ENCODE data around the gene GREB1L. TPM values are rescaled to one million over a fixed set of nuclear protein-coding genes. Genes with fewer than 3 reads are reported as not detected.

The GREB1L gene
- total RNA-seq, 1 experiment from 2014 or later = 0.26 TPM

DNA sequence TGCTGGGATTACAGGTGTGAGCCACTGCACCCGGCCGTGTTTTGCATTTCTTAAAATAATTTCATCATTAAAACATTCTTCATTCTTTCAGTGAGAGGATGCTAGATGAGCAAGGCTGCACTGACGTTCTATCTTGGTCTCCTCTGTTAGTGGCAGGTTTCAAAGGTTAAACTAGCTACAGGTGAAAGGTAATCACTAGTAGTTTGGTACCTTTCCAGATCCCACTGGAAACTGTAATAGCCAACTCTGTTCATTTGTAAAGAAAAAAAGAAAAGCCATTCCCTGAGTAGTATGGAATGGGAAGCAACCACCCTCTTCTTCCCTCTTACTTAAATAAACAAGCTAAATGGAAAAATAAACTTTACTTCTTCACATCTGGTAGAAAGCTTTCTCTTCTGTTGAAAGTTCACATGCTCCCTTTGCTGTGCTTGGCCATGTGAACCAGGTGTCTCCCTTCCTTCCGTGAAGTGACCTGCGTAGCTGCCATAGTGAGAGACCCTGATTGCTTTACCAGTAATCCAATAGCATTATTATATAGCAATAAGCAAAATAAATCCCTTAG is 94.0 kb downstream of the GREB1L start:
- no peak for DNase-seq (ENCODE audit: low spot score)

DNA sequence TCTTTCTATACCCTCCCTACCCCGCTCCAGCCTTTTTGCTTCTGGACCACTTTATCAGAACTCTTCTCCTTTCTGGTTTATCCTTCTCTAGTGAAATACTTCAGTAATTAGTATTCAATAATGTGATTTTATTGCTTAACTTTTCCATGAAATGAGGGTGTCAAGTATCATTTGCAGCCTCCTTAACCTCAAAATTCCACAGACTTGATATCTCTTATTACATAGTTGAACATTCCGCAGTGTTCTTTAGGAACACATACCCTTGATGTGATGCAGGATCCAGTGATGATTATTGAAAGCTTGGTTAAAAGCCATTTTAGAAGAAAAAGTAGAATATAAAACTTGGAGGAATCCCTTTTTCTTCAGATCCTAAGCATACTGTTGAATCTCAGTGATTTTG is 94.8 kb downstream of the GREB1L start:
- Mint-ChIP-seq H3K27ac (no peak overlapping the region), H3K4me1 (peaks cover 3% of the 10 kb centered on the region), H3K9me3 (no peaks in the 10 kb centered on the region), H3K4me3 (no peak overlapping the region), H3K36me3 (no peaks in the 10 kb centered on the region), H3K27me3 (ENCODE audit: low read depth) (no peaks in the 10 kb centered on the region; the same call in 1 of the 2 replicates)
- POLR2A ChIA-PET = no interaction called here
- CTCF ChIA-PET = no interaction called here
- ATAC-seq (no peak), DNase-seq (ENCODE audit: low spot score) (no peak)
- TF ChIP-seq, protein P1, sequence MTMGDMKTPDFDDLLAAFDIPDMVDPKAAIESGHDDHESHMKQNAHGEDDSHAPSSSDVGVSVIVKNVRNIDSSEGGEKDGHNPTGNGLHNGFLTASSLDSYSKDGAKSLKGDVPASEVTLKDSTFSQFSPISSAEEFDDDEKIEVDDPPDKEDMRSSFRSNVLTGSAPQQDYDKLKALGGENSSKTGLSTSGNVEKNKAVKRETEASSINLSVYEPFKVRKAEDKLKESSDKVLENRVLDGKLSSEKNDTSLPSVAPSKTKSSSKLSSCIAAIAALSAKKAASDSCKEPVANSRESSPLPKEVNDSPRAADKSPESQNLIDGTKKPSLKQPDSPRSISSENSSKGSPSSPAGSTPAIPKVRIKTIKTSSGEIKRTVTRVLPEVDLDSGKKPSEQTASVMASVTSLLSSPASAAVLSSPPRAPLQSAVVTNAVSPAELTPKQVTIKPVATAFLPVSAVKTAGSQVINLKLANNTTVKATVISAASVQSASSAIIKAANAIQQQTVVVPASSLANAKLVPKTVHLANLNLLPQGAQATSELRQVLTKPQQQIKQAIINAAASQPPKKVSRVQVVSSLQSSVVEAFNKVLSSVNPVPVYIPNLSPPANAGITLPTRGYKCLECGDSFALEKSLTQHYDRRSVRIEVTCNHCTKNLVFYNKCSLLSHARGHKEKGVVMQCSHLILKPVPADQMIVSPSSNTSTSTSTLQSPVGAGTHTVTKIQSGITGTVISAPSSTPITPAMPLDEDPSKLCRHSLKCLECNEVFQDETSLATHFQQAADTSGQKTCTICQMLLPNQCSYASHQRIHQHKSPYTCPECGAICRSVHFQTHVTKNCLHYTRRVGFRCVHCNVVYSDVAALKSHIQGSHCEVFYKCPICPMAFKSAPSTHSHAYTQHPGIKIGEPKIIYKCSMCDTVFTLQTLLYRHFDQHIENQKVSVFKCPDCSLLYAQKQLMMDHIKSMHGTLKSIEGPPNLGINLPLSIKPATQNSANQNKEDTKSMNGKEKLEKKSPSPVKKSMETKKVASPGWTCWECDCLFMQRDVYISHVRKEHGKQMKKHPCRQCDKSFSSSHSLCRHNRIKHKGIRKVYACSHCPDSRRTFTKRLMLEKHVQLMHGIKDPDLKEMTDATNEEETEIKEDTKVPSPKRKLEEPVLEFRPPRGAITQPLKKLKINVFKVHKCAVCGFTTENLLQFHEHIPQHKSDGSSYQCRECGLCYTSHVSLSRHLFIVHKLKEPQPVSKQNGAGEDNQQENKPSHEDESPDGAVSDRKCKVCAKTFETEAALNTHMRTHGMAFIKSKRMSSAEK (CRISPR knock-in tag; IDR thresholded peaks at IDR 0.05; ENCODE audit: borderline replicate concordance) = no peak
- TF ChIP-seq ZNF121 (CRISPR knock-in tag; IDR thresholded peaks at IDR 0.05) (no peak), JAZF1 (CRISPR knock-in tag; IDR thresholded peaks at IDR 0.05) (no peak), NFYB (CRISPR knock-in tag; conservative IDR thresholded peaks at IDR 0.05; ENCODE audit: low read depth) (no peak), ZNF138 (CRISPR knock-in tag; conservative IDR thresholded peaks at IDR 0.05) (no peak), JUN (CRISPR knock-in tag; IDR thresholded peaks at IDR 0.05) (no peak), FOXK1 (CRISPR knock-in tag; IDR thresholded peaks at IDR 0.05) (no peak), PRRX2 (CRISPR knock-in tag; IDR thresholded peaks at IDR 0.05) (no peak), ZNF232 (CRISPR knock-in tag; IDR thresholded peaks at IDR 0.05) (no peak), CREM (CRISPR knock-in tag; IDR thresholded peaks at IDR 0.05) (no peak), SMAD3 (CRISPR knock-in tag; IDR thresholded peaks at IDR 0.05; ENCODE audit: borderline replicate concordance) (no peak)
- TF ChIP-seq, protein P2, sequence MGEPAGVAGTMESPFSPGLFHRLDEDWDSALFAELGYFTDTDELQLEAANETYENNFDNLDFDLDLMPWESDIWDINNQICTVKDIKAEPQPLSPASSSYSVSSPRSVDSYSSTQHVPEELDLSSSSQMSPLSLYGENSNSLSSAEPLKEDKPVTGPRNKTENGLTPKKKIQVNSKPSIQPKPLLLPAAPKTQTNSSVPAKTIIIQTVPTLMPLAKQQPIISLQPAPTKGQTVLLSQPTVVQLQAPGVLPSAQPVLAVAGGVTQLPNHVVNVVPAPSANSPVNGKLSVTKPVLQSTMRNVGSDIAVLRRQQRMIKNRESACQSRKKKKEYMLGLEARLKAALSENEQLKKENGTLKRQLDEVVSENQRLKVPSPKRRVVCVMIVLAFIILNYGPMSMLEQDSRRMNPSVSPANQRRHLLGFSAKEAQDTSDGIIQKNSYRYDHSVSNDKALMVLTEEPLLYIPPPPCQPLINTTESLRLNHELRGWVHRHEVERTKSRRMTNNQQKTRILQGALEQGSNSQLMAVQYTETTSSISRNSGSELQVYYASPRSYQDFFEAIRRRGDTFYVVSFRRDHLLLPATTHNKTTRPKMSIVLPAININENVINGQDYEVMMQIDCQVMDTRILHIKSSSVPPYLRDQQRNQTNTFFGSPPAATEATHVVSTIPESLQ (CRISPR knock-in tag; IDR thresholded peaks at IDR 0.05) = no peak
- TF ChIP-seq, protein P3, sequence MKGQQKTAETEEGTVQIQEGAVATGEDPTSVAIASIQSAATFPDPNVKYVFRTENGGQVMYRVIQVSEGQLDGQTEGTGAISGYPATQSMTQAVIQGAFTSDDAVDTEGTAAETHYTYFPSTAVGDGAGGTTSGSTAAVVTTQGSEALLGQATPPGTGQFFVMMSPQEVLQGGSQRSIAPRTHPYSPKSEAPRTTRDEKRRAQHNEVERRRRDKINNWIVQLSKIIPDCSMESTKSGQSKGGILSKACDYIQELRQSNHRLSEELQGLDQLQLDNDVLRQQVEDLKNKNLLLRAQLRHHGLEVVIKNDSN (CRISPR knock-in tag; IDR thresholded peaks at IDR 0.05) = no peak
- TF ChIP-seq, protein P4, sequence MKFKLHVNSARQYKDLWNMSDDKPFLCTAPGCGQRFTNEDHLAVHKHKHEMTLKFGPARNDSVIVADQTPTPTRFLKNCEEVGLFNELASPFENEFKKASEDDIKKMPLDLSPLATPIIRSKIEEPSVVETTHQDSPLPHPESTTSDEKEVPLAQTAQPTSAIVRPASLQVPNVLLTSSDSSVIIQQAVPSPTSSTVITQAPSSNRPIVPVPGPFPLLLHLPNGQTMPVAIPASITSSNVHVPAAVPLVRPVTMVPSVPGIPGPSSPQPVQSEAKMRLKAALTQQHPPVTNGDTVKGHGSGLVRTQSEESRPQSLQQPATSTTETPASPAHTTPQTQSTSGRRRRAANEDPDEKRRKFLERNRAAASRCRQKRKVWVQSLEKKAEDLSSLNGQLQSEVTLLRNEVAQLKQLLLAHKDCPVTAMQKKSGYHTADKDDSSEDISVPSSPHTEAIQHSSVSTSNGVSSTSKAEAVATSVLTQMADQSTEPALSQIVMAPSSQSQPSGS (CRISPR knock-in tag; IDR thresholded peaks at IDR 0.05; ENCODE audit: borderline replicate concordance, low read depth) = no peak
- TF ChIP-seq, protein P5, sequence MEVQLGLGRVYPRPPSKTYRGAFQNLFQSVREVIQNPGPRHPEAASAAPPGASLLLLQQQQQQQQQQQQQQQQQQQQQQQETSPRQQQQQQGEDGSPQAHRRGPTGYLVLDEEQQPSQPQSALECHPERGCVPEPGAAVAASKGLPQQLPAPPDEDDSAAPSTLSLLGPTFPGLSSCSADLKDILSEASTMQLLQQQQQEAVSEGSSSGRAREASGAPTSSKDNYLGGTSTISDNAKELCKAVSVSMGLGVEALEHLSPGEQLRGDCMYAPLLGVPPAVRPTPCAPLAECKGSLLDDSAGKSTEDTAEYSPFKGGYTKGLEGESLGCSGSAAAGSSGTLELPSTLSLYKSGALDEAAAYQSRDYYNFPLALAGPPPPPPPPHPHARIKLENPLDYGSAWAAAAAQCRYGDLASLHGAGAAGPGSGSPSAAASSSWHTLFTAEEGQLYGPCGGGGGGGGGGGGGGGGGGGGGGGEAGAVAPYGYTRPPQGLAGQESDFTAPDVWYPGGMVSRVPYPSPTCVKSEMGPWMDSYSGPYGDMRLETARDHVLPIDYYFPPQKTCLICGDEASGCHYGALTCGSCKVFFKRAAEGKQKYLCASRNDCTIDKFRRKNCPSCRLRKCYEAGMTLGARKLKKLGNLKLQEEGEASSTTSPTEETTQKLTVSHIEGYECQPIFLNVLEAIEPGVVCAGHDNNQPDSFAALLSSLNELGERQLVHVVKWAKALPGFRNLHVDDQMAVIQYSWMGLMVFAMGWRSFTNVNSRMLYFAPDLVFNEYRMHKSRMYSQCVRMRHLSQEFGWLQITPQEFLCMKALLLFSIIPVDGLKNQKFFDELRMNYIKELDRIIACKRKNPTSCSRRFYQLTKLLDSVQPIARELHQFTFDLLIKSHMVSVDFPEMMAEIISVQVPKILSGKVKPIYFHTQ (CRISPR knock-in tag; IDR thresholded peaks at IDR 0.05) = no peak

More for the DNA sequence above, 94.0 kb downstream of the GREB1L start:
- ChIA-PET POLR2A (no interaction called here), CTCF (no interaction called here)
- no peak for TF ChIP-seq FOXJ3 (CRISPR knock-in tag; IDR thresholded peaks at IDR 0.05; ENCODE audit: borderline replicate concordance)
- no peak for TF ChIP-seq ZBTB21 (CRISPR knock-in tag; IDR thresholded peaks at IDR 0.05; ENCODE audit: borderline replicate concordance)
- TF ChIP-seq, protein P6, sequence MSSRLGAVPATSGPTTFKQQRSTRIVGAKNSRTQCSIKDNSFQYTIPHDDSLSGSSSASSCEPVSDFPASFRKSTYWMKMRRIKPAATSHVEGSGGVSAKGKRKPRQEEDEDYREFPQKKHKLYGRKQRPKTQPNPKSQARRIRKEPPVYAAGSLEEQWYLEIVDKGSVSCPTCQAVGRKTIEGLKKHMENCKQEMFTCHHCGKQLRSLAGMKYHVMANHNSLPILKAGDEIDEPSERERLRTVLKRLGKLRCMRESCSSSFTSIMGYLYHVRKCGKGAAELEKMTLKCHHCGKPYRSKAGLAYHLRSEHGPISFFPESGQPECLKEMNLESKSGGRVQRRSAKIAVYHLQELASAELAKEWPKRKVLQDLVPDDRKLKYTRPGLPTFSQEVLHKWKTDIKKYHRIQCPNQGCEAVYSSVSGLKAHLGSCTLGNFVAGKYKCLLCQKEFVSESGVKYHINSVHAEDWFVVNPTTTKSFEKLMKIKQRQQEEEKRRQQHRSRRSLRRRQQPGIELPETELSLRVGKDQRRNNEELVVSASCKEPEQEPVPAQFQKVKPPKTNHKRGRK (CRISPR knock-in tag; IDR thresholded peaks at IDR 0.05; ENCODE audit: borderline replicate concordance) = no peak
- no peak for TF ChIP-seq OVOL2 (CRISPR knock-in tag; IDR thresholded peaks at IDR 0.05; ENCODE audit: borderline replicate concordance)
- TF ChIP-seq, protein P7, sequence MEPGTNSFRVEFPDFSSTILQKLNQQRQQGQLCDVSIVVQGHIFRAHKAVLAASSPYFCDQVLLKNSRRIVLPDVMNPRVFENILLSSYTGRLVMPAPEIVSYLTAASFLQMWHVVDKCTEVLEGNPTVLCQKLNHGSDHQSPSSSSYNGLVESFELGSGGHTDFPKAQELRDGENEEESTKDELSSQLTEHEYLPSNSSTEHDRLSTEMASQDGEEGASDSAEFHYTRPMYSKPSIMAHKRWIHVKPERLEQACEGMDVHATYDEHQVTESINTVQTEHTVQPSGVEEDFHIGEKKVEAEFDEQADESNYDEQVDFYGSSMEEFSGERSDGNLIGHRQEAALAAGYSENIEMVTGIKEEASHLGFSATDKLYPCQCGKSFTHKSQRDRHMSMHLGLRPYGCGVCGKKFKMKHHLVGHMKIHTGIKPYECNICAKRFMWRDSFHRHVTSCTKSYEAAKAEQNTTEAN (CRISPR knock-in tag; IDR thresholded peaks at IDR 0.05) = no peak
- TF ChIP-seq PRRX2 (CRISPR knock-in tag; IDR thresholded peaks at IDR 0.05) = no peak
- TF ChIP-seq ZNF138 (CRISPR knock-in tag; conservative IDR thresholded peaks at IDR 0.05) = no peak
- no peak for TF ChIP-seq NFE2L1 (CRISPR knock-in tag; IDR thresholded peaks at IDR 0.05)
- TF ChIP-seq ATF1 (CRISPR knock-in tag; IDR thresholded peaks at IDR 0.05) = no peak
- no peak for TF ChIP-seq ZNF423 (CRISPR knock-in tag; IDR thresholded peaks at IDR 0.05)
- TF ChIP-seq MXD4 (CRISPR knock-in tag; IDR thresholded peaks at IDR 0.05; ENCODE audit: borderline replicate concordance) = no peak
- TF ChIP-seq GABPB1 (CRISPR knock-in tag; IDR thresholded peaks at IDR 0.05) = no peak
- TF ChIP-seq JAZF1 (CRISPR knock-in tag; IDR thresholded peaks at IDR 0.05) = no peak
- ATAC-seq = no peak
- peaks cover 5% of the 10 kb centered on the region for H3K4me1 Mint-ChIP-seq
- no peaks in the 10 kb centered on the region for H3K36me3 Mint-ChIP-seq
- no peak overlapping the region for H3K27ac Mint-ChIP-seq
- no peaks in the 10 kb centered on the region; the same call in 1 of the 2 replicates for H3K27me3 Mint-ChIP-seq (ENCODE audit: low read depth)
- no peaks in the 10 kb centered on the region for H3K9me3 Mint-ChIP-seq
- no peak overlapping the region for H3K4me3 Mint-ChIP-seq

Measured in WTC11 (cell line).